UCSD-AML1 (cell line): Measurements from ENCODE around the gene PTPRN2.

Experiments used
- DNase-seq: peaks from one replicate; lab custom pipeline; 2025; ENCODE audit not compliant: unreplicated experiment; lab: John Stamatoyannopoulos, UW

The PTPRN2 gene

GRCh38 chr7:157801971-157802675 lies 785.5 kb downstream of the PTPRN2 start:
- no peak for DNase-seq

GRCh38 chr7:157801113-157801512 lies 786.5 kb downstream of the PTPRN2 start:
- no peak for DNase-seq

GRCh38 chr7:157800281-157800680 lies 787.3 kb downstream of the PTPRN2 start:
- DNase-seq = no peak

- no peak for DNase-seq
These were observed 788.4 kb downstream of the PTPRN2 start for GRCh38 chr7:157799076-157799685.

GRCh38 chr7:157797361-157797760 lies 790.3 kb downstream of the PTPRN2 start:
- DNase-seq = no peak

GRCh38 chr7:157796846-157797245 lies 790.8 kb downstream of the PTPRN2 start:
- no peak for DNase-seq

- DNase-seq = no peak
These were observed 792.0 kb downstream of the PTPRN2 start for GRCh38 chr7:157795643-157796042.

- no peak for DNase-seq
These were observed 792.4 kb downstream of the PTPRN2 start for GRCh38 chr7:157795199-157795598.

- no peak for DNase-seq
These were observed 792.9 kb downstream of the PTPRN2 start for GRCh38 chr7:157794746-157795065.

- no peak for DNase-seq
These were observed 793.5 kb downstream of the PTPRN2 start for GRCh38 chr7:157793973-157794745.

GRCh38 chr7:157793087-157793353 lies 794.6 kb downstream of the PTPRN2 start:
- DNase-seq = no peak

- DNase-seq = no peak
These were observed 795.2 kb downstream of the PTPRN2 start for GRCh38 chr7:157792241-157793086.

GRCh38 chr7:157791666-157792065 lies 796.0 kb downstream of the PTPRN2 start:
- DNase-seq = no peak

GRCh38 chr7:157791261-157791660 lies 796.4 kb downstream of the PTPRN2 start:
- no peak for DNase-seq

GRCh38 chr7:157789942-157790341 lies 797.7 kb downstream of the PTPRN2 start:
- no peak for DNase-seq

- no peak for DNase-seq
These were observed 798.5 kb downstream of the PTPRN2 start for GRCh38 chr7:157789094-157789493.

- no peak for DNase-seq
These were observed 799.0 kb downstream of the PTPRN2 start for GRCh38 chr7:157788573-157788972.

- DNase-seq = no peak
These were observed 800.3 kb downstream of the PTPRN2 start for GRCh38 chr7:157787275-157787701.

GRCh38 chr7:157786375-157787274 lies 801.0 kb downstream of the PTPRN2 start:
- DNase-seq = no peak

GRCh38 chr7:157785486-157786186 lies 802.0 kb downstream of the PTPRN2 start:
- no peak for DNase-seq
